ENCODE results near the gene PXN.

DNA sequence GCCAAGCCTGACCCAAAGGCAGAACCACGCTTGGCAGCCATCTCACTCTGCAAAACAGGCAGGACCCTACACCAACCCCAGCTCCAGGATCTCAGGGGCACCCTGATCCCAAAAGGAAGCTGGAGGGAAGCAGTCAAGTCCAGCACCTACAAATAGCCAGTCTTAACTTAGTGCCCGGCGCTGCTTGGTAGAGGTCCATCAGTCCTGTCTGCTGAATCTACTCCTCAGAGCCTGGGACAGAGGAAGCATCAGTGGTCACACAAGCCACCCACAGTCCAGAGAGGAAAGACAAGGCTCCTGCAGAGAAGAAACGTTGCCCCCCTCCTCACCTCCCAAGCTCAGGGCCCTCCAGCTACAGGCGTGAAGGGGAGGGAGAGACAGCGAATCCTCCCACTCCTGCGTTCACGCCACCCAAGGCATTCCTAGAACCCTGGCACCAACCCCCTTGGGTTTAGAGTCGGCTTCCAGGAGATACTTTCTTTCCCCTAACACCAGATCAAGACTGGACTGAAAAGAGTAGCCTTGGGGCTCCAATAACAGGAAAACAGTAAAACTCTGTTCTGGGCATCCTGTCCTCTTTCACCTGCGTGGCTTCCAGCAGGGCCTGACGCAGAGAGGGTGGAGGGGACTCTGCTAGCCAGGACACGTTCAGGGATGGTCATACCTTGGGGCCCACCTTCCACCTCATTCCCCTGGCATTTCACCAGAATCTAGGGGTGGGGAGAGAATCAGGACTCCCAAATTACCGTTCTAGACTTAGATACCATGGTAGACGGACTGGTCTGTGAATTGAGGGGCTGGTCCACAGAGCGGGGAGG is 1.2 kb downstream of the PXN start:
- TF ChIP-seq GATA3 (IDR thresholded peaks at IDR 0.05; ENCODE audit: low read depth, low read length) = no peak
- no peak for TF ChIP-seq GATA2 (IDR thresholded peaks at IDR 0.05; ENCODE audit: low read depth, low read length)

Measured in SH-SY5Y (cell line).